GM21619 (cell line): Measurements from ENCODE around the gene GRK1.

Experiments
- ATAC-seq: cut with Tn5 transposase; IDR thresholded peaks from one replicate; pipeline ENCODE4 v1.9.1; 2021; ENCODE audit not compliant: unreplicated experiment

The GRK1 gene

DNA sequence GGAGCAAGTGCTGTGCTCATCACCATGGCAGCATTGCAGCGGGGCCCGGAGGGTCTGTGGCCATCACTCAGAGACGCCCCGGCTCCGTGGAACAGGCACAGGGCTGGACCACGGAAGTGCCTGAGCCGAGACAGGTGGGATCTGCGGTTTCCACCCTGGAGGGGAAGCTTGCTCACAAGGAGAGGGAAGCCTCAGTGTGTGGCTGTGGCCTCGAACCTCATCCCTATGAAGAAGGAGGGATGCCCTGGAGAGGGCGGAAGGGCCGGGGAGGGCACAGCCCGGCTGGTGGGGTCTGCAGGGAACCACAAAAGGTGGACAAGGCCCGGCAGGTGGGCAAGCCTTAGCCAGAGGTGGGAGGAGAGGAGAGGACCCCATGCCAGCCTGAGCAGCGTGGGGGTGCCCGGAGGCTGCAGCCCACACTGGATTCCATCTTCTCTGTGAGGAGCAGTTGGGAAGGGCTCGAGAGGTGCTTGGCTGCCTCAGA lies 61.6 kb downstream of the GRK1 start:
- ATAC-seq, result no peak

DNA sequence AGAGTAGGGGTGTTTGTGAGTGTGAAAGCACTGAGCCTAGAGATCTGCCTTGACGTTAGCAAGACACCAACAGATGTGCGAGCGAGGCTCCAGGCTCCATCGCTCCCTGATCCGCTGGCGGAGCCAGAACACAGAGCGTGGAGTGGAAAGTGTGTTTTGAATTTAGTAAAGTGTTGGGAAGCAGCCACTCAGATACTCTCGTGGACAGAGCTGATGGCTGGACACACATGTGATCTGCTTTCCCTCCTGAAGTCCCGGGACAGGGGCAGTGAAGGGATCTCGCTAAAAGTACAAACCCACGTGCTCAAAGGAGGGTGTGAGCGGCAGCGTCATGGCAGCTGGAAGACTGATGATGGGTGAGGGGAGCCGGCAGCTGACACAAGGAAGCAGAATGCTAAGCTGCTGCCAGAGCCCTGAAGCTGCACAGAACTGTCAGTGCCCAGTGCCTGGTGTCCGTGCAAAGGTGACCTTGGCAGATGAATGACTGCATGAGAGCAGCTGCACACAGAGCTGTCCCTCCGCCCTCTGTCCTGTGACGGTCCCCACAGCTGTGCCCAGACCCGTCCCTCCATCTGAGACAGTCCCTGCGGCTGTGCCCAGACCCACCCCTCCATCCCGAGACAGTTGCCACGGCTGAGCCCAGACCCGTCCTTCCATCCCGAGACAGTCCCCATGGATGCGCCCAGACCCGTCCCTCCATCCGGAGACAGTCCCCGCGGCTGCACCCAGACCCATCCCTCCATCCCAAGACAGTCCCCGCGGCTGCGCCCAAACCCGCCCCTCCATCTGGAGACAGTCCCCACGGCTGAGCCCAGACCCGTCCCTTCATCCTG lies 62.4 kb downstream of the GRK1 start:
- ATAC-seq, result no peak

DNA sequence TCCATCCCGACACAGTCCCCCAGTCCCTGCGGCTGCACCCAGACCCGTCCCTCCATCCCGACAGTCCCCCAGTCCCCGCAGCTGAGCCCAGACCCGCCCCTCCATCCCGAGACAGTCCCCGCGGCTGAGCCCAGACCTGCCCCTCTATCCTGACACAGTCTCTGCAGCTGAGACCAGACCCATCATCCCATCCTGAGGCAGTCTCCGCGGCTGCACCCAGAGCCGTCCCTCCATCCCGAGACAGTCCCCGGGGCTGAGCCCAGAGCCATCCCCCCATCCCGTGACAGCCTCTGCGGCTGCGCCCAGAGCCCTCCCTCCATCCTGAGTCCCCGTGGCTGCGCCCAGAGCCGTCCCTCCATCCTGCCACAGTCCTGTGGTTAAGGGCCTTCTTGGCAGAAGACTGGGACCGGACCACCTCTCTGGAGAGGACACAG lies 63.3 kb downstream of the GRK1 start:
- no peak for ATAC-seq

DNA sequence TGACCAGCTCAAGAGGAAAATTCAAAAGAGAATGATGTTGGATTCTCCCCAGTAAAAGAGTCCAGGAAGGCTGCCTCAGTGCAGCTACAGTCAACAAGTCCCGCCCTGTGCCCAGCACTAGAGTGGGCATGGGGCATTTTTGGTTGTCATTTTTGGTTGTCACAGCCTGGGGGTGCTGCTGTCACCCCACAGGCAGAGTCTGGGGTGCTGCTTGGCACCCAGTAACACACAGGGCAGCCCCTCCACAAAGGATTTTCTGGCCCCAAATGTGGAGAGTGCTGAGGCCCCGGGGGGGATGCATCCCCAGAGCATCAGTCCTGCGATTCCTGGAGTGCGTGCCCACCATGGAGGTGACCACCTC lies 63.8 kb downstream of the GRK1 start:
- ATAC-seq, result no peak

DNA sequence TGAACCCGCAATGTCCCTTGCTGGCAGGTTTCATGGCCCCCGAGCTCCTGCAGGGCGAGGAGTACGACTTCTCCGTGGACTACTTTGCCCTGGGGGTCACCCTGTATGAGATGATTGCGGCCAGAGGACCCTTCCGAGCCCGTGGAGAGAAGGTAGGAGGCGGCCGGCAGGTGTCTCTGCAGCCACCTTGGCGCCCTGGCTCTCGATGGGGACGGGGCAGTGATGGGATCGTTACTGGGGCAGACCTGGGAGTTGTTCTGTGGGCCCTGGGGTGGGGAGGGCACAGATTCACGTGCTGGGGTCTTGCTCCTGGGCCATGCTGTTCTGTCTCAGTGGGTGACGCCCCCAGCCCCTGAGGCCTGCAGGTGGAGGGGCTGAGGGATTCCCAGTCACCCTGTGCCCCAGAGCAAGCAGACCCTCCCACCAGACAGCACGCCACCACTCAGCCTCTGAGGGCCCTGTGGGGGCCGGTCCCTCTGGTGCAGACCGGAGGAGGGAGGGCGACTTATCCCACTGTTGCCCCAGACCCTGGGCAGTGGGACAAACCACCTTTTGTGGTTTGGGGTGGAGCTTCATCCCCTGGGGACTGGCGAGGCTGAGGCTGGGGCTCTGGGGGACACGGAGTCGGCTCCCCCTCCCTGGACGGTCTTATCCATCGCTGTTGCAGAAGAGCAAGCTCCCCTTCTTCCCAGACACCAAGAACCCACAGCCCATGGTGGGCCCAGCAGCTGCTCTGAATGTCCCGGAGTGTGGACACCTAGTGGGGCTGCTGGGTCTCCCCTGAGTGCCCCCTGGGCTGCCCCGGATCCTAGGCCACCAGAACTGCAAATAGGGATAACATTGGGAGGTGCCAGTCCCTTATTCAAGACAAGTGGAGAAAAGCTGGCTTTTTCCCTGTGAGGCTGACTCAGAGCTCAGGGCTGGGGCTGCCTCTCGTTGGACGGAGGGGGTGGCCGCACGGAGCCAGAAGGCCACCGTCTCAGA lies 64.5 kb downstream of the GRK1 start:
- no peak for ATAC-seq

DNA sequence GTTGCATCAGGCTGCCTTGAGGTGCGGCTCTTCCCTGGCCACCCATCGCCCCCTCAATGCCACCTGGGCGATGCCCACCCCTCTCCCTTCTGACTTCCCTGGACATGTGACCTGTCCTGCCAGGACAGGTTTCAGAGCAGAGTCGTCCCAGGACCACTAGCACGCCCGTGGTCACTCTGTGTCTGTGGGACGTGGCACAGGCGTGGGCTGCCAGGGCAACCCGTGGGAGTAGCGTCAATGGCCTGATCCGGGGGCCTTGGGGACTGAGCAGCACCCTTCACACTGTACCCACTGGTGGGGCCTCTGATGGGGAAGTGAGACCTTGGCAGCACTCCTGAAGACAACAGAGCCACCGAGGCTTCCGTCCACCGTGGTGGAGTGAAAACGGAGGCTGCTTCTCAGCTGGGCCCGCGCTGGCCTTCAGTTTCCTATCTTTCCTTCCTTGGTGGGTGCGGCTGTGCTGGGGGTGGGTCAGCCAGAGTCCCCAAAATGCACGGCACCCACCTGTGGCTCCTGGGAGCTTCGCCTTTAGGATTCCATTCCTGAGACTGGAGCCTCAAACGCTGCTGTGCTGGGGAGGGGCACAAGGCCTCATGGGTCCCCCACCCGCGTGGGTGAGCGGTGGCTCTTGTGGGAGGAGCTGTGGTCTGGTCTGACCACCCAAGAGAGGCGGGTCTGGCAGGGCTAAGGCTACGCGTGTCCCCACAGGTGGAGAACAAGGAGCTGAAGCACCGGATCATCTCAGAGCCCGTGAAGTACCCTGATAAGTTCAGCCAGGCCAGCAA lies 65.3 kb downstream of the GRK1 start:
- ATAC-seq, result no peak

DNA sequence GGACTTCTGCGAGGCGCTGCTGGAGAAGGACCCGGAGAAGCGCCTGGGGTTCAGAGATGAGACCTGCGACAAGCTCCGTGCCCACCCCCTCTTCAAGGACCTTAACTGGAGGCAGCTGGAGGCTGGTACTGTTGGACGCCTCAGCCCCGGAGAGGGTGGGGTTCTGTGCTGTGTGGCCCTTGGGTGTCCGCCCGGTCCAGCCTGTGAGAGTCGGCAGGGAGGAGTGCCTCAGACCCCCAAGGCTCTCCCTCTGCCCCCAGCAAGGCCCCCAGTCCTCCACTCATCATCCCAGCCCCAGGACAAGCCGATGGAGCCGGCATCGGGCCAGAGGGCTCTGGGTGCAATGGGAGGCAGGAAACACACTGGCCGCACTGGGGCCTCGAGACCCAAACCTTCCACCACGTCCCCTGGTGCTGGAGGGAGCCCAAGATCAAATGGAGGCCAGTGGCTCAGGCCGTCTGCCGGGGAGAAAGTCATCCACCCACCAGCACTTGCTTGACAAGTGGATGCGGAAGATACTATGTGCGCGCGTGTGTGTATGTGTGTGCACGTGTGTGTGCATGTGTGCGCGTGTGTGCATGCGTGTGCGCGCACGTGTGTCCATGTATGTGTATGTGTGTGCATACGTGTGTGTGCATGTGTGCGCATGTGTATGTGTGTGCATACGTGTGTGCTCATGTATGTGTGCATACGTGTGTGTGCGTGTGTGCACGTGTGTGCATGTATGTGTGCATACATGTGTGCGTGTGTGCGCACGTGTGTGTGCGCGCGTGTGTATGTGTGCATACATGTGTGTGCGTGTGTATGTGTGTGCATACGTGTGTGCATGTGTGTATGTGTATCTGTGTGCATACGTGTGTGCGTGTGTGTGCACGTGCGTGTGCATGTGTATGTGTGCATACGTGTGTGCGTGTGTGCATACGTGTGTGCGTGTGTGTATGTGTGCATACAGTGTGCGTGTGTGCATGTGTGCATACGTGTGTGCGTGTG lies 66.2 kb downstream of the GRK1 start:
- ATAC-seq, result no peak

DNA sequence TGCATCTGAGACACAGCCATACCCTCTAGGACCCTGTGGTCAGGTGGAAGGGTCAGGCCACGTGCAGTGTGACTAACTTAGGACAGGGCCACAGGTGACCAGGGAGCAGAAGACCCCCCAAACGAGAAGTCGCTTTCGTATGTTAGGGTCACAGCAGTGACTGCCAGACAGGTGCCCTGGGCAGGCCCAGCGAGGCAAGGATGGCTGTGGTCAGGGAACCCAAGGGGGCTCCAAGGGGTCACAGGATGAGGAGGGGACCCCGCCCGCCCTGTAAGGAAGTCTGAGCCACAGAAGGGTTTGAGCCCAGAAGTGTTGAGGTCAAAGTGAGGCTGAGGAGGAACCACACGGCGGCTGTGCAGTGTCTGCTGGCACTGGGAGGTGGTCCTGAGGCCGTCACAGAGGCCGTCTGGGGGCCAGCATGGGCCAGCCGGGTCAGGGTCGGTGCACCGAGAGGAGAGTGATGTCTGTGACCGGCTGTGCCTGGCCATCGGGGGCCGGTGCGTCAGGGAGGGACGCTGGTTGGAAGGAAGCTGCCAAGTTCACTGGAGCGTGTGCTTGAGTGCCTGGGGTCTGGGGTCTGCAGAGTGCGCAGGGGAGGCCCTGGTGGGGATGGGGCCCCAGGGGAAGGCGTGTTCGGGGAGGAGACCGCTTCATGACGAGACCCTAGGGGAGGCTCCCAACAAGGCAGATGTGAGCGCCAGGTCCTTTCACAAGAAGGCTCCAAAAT lies 67.2 kb downstream of the GRK1 start:
- ATAC-seq, result no peak

DNA sequence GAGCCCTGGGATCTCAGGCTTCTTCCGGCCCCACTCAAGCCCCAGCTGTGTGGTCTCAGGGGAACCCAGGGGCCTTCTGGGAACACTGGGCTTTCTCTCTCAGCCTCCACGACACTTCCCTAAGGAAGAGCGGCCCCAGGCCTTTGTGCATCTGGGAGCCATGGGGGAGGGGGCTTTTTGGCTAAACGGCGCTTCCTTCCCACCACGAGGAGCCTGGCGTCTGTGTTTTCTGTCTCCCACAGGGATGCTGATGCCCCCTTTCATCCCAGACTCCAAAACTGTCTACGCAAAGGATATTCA lies 67.8 kb downstream of the GRK1 start:
- ATAC-seq, result no peak

DNA sequence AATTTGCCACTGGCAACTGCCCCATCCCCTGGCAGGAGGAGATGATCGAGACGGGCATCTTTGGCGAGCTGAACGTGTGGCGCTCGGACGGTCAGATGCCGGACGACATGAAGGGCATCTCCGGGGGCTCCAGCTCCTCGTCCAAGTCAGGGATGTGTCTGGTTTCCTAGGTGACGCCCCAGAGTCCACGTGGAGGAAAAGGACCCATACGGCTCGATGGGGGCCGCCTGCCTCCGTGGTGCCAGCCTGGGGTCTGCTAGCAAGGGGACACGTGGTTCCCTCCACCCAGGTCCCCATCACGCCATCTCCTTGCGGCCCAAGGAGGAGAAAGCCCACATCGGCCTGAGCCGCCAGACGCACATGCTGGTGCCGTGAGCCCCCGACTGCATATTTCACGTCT lies 68.2 kb downstream of the GRK1 start:
- no peak for ATAC-seq

DNA sequence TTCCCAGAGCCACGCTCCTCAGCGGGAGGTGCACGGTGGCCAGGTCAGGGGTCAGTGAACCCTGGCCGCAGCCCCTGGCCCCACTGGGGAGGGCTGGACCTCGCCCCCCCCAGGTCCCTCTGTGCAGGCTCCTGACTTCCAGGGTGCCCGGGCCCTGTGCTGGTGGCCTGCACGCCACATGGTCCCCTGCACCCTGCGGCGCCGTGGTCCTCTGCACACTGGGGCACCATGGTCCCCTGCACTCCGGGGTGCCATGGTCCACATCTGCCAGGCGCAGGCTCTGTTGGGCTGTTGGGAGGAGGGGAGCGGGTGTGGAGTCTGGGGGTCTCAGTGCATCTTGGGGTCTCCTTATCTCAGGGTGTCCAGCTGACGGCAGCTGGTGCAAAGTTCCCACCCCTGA lies 68.7 kb downstream of the GRK1 start:
- ATAC-seq, result no peak

DNA sequence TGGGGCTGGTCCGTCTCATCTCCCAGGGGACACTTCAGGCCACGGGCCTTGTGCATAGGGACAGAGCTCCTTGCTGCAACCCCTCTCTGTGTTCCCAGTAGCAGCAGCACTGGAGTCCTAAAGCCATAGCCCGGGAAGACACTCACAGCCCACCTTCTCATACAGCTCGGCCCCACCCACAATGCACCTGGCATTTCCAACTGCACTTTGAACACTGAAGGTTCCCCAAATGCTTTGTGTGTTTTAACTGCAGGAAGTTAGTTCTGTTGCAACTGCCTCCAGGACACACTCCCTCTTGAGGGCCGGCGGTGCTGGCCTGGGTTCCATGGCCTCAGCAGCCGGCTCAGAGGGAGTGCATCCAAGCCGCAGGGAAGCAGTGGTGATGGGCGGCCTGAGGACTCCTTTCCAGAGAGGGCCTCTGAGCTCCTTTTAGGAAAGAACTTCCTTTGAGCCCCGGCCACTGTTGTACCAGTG lies 69.3 kb downstream of the GRK1 start:
- no peak for ATAC-seq

DNA sequence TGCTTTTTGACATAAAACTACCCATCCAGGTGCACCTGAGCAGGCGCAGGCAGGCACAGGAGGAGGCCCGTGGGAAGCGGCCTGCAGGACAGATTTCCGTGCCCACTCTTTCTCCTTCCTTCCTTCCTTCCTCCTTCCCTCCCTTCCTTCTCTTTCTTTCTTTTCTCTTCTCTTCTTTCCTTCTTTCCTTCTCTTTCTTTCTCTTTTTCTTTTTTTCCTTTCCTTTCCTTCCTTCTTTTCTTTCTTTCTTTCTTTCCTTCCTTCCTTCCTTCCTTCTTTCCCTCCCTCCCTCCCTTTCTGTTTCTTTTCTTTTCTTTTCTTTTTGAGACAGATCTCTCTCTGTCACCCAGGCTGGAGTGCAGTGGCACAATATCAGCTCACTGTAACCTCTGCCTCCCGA lies 70.8 kb downstream of the GRK1 start:
- ATAC-seq, result no peak

DNA sequence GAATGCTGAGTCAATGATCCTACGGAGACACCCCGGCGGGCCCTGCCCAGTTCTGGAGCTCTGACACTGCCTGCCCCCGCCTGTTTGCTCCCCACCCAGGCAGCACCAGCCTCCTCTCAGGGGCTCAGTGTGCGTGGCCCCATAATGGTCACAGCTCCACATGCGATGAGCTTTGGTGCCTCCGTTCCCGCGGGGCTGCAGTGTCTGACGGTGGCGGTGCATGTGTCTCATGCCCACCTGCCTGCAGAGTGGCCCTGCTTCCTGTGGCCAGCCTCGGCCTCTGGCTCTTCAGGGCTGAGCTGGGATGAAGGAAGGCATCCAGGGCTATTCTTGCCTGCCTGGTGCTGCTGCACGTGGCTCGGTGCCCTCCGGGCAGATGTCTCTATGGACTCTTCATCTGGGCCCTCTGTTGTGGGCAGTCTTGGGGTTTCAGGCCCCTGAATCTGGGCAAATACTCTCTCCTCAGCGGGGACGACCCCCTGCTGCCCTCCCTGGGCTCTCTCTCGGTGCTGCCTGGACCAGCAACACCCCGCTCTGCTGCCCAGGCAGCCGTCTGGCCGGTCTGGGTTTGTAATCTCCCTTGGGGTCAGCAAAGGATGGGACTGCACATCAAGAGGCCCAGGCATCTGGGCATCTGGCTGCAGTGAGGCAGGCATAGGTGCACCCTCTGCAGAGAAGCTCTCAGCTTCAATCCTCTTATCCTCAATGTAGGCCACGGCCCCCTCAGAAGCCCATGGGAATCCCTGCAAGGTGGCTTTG lies 72.7 kb downstream of the GRK1 start:
- no peak for ATAC-seq

DNA sequence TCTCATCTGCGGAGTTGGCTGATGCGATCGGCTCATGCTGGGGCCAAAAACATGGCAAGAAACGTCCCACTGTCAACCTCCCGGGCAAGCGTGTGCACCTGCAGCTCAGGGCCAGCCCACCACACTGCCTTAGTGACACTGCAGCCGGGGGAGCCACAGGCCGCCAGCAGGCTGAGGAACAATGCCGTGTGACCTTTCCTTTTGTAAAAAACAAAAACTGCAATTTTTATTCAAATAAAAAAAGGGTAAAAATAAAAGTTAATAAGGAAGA lies 73.2 kb downstream of the GRK1 start:
- no peak for ATAC-seq

DNA sequence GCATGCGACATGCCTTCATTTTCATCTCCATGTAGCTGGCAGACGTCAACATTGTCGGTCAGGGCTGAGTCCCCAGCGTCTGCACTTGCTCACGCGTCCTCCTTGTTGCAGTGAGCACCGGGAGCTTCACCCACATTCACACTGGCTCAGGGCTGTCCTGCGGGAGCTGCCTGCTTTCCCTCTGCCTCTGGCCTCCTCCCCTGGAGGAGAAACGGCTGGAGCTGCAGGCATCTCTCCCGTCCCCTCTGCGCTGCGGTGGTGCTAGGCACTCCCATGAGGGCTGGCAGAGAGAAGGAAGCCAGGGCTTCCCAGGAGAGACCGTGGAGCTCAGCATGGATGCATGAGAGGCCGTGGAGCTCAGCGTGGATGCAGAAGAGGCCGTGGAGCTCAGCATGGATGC lies 73.6 kb downstream of the GRK1 start:
- no peak for ATAC-seq

DNA sequence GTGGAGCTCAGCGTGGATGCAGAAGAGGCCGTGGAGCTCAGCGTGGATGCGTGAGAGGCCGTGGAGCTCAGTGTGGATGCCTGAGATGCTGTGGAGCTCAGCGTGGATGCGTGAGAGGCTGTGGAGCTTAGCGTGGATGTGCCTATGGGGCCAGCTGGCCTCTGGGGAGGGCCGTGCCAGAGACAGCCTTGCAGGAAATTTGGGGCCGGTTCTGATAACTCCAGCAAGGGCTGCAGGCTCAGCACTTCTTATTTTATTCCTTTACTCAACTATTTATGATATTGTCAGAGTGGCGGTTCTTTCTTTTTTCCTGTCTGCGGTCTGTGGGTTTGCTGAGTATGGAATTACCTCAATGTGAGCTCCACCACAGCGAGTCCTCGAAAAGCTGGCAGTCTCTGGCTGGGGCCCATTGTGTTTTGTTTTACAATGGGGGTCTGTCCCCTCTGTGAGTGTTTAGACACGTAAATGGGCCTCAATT lies 74.2 kb downstream of the GRK1 start:
- ATAC-seq, result no peak

DNA sequence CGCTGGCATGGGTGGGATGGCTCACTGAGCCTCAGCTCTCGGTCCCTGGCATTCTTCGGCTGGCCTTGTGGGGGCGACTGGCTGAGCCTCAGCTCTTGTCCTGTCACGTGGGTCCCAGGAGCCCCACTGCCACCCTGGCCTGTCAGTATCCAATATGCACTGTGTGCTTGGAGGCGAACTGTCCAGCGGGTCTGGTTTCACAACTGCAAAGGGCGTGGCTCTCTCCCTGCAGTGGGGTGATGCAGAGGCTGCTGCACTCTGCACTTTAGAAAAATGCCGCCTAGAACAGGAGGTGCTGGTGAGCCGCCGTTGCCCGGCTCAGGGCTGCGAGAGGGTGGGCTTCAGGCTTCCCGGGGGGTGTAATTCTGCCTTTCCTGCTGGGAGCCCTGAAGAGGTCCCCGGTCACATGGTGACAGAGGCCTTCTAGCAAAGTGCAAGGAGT lies 75.0 kb downstream of the GRK1 start:
- no peak for ATAC-seq
